D721Med (cell line): ENCODE data around the gene MANF.
"Not testable (repeated sequence)": the region's sequence is repeated elsewhere in the genome, so short reads cannot be mapped to it uniquely, and the experiment has no call there.

Source experiments
- DNase-seq: peaks from one replicate; pipeline ENCODE4 v3.0.0; 2011; ENCODE audit warnings: low spot score; ENCODE audit not compliant: insufficient read length
- FAIRE-seq: peaks from 2 replicates; lab custom pipeline; 2011; peaks lifted over from hg19 to GRCh38; lab: Jason Lieb, UNC
- TF ChIP-seq, protein P1 (sequence below): IDR thresholded peaks from 2 replicates; pipeline ENCODE4 v1.5.1; 2012; ENCODE audit warnings: mild to moderate bottlenecking, control low read depth; ENCODE audit not compliant: insufficient read depth; ENCODE audit errors: missing control alignments

Gene MANF

DNA sequence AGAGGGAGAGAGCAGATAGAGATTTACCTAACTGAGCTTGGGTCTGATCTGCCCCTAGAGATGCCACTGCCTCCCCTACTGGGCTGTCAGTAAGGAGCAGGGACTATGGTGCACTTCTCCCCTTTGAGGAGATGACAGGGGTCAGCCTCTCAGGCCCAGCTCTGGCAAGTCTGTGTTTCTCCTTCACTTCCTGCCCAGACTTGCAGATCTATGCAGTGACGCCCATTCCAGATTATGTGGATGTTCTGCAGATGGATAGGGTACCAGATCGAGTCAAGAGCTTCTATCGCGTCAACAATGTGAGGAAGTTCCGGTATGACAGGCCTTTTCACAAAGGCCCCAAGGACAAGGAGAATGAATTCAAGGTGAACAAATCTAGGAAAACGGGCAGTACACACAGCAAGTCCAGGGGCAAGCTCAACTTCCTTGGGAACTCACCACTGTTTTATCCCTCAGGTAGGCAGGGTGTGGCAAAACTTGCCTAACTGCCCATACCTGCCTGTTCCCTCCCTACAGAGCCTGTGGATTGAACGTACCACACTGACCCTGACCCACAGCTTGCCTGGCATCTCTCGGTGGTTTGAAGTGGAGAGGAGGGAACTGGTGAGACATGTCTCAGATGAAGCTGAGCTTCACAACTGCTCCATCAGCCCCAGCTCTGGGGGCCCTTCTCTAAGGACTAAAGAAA is 29.1 kb upstream of the MANF start:
- TF ChIP-seq, protein P1, sequence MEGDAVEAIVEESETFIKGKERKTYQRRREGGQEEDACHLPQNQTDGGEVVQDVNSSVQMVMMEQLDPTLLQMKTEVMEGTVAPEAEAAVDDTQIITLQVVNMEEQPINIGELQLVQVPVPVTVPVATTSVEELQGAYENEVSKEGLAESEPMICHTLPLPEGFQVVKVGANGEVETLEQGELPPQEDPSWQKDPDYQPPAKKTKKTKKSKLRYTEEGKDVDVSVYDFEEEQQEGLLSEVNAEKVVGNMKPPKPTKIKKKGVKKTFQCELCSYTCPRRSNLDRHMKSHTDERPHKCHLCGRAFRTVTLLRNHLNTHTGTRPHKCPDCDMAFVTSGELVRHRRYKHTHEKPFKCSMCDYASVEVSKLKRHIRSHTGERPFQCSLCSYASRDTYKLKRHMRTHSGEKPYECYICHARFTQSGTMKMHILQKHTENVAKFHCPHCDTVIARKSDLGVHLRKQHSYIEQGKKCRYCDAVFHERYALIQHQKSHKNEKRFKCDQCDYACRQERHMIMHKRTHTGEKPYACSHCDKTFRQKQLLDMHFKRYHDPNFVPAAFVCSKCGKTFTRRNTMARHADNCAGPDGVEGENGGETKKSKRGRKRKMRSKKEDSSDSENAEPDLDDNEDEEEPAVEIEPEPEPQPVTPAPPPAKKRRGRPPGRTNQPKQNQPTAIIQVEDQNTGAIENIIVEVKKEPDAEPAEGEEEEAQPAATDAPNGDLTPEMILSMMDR, result no peak
- no peak for DNase-seq
- no peak for FAIRE-seq

DNA sequence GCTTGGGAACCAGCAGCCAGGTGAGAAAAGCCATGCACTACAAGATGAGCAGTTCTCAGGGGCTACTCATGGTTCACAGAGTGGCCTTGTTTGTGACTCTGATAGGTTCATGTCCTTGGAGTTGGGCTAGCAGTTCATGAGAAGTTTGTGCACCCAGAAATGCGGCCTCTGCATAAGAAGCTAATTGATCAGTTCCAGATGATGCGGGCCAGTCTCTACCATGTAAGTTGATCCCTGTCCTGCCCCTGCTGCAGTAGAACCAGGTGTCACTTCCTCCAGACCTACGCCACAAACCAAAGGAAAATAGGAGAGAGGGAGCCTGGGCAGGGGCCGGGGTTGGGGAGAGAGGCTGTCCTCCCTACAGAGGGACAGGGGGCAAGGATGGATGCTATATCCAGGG is 27.2 kb upstream of the MANF start:
- no peak for DNase-seq
- TF ChIP-seq, protein P1, result no peak
- FAIRE-seq, result no peak

DNA sequence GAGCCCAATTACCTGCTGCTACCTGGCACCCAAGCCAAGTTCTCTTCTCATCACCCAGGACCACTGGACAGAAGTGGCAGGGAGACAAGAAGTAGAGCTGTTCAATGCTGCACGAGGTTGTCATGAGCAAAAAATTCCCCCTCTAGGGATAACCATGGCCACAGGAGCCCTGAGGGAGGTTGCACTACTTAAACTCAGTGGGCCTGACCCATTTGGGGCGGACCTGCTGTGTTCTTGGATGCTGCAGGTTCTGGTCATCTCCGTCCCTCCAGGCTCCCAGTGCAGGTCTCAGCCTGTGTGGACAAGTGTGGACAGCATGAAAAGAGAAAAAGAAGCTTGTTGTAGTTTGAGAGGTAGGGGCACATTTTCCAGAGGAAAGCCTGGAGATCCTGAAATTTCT is 26.1 kb upstream of the MANF start:
- TF ChIP-seq, protein P1, result no peak
- DNase-seq (no peak), FAIRE-seq (no peak)

DNA sequence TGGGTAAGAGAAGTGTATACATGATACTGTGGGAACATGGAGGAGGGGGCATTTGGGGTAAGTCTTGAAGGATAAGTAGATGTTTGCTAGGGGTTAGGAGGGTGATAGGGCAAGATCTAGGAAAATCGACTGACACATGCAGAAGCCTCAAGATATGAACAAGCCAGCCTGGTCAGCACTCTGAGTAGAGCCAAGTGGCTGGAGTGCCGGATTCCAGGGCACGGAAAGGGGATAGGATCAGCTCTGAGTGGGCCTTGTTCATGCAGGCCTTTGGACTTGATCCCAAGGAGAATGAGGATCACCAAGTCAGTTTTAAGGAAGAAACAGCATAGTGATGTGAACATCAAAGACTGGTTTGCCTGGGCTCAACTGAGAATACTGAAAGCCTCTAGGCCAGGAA is 24.3 kb upstream of the MANF start:
- TF ChIP-seq, protein P1, result no peak
- FAIRE-seq (no peak), DNase-seq (no peak)

DNA sequence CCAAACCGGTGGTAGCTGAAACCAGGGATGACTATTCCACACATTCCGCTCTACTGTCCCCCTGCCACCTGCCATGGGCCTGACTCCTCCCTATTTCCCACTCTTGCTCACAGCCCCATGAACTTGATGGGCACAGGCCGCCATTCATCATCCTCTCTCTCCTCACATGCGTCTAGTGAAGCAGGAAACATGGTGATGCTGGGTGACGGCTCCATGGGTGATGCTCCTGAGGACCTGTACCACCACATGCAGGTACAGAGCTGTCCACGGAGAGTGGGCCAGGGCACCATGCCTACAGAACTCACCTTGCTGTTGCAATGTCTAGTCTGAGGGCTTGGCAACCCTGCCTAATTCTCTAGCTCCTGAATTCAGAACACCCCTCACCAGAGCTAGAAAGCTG is 23.3 kb upstream of the MANF start:
- FAIRE-seq (no peak), DNase-seq (no peak)
- TF ChIP-seq, protein P1, result no peak

DNA sequence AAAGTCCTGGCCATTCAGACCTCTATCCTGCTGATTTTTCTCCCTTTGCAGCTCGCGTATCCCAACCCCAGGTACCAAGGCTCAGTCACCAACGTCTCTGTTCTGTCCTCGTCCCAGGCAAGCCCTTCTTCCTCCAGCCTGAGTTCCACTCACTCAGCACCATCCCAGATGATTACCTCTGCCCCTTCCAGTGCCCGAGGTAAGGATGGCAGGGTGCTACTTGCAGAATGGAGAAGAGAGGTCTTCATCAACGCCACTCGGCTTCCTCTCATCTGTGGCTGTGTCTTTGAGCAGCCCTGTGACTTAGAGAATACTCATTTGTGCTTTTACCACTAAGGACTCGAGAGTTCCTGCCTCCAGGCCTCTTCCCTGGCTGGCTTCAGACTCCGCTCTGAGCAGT is 22.6 kb upstream of the MANF start:
- TF ChIP-seq, protein P1, result no peak
- FAIRE-seq (no peak), DNase-seq (no peak)

DNA sequence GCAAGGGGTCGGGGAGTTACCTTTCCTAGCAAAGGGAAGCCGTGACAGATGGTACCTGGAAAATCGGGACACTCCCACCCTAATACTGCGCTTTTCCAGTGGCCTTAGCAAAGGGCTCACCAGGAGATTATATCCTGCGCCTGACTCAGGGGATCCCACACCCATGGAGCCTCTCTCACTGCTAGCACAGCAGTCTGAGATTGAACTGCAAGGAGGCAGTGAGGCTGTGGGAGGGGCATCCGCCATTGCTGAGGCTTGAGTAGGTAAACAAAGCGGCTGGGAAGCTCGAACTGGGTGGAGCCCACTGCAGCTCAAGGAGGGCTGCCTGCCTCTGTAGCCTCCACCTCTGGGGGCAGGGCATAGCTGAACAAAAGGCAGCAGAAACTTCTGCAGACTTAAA is 16.8 kb upstream of the MANF start:
- FAIRE-seq, result not testable (repeated sequence)

More for the DNA sequence above, 16.8 kb upstream of the MANF start:
- not testable (repeated sequence) for DNase-seq
